ENCODE data around the gene GMDS. TPM values are rescaled to one million over a fixed set of nuclear protein-coding genes. Genes with fewer than 3 reads are reported as not detected.
A peak's percentile ranks its signal among the peaks of the same experiment; 100 is the strongest.

GMDS gene
- total RNA-seq, 1 donor from 2014 or later: 30.1 TPM

GRCh38 chr6:1586861-1587450, 658.4 kb downstream of the GMDS start:
- no peaks in the 10 kb centered on the region for H3K4me1 Mint-ChIP-seq
- TF ChIP-seq CTCF (IDR thresholded peaks at IDR 0.05): no peak
- no peaks in the 10 kb centered on the region for H3K36me3 Mint-ChIP-seq (ENCODE audit: low read depth)
- CTCF ChIA-PET: no interaction called here
- no peak overlapping the region for H3K4me3 Mint-ChIP-seq
- H3K27me3 Mint-ChIP-seq: peaks cover 19% of the 10 kb centered on the region
- no peak for DNase-seq
- H3K9me3 Mint-ChIP-seq: no peaks in the 10 kb centered on the region
- no peak for ATAC-seq (ENCODE audit: low read depth)
- POLR2A ChIA-PET: no interaction called here
- no peak overlapping the region for H3K27ac Mint-ChIP-seq
- intact Hi-C loops (cut with micrococcal nuclease): no loop called here

DNA sequence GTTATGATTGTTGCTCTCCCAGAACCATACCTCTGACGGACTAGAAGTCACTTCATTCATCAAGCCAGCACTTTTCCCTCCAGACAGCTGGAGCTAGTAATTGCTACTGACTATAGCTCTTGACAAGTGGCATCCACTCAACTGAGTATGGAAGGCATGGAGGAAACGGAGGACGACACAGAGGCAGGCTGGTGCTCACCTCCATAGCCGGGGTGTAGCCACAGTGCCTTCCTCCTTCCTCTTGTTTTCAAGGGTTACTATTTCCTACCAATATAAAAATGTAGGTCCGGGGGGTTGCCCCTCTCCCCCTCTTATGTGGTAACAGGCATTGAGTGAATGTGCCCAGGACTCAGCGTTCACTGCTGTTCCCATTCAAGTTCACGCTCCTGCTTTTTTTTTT, 659.1 kb downstream of the GMDS start:
- Mint-ChIP-seq H3K27ac (no peak overlapping the region), H3K9me3 (no peaks in the 10 kb centered on the region), H3K36me3 (ENCODE audit: low read depth) (no peaks in the 10 kb centered on the region), H3K4me3 (no peak overlapping the region), H3K4me1 (no peaks in the 10 kb centered on the region), H3K27me3 (peaks cover 19% of the 10 kb centered on the region)
- intact Hi-C loops (cut with micrococcal nuclease): no loop called here
- no peak for ATAC-seq (ENCODE audit: low read depth)
- no peak for TF ChIP-seq CTCF (IDR thresholded peaks at IDR 0.05)
- no peak for DNase-seq
- CTCF ChIA-PET: interaction anchor here (0.8 kb wide), 1 partner anchor 10 kb away, joined by 3 read pairs; no protein-coding TSS in a partner anchor
- POLR2A ChIA-PET: no interaction called here

- intact Hi-C loops (cut with micrococcal nuclease): no loop called here
- Mint-ChIP-seq H3K36me3 (ENCODE audit: low read depth) (no peaks in the 10 kb centered on the region), H3K9me3 (no peaks in the 10 kb centered on the region), H3K4me3 (no peak overlapping the region), H3K4me1 (no peaks in the 10 kb centered on the region), H3K27me3 (peaks cover 19% of the 10 kb centered on the region), H3K27ac (no peak overlapping the region)
- ChIA-PET POLR2A (no interaction called here), CTCF (interaction anchor here (0.8 to 1.1 kb wide), 2 partner anchors 8 to 10 kb away, joined by 3 read pairs; no protein-coding TSS in a partner anchor)
- ATAC-seq (ENCODE audit: low read depth): no peak
- DNase-seq: no peak
- TF ChIP-seq CTCF (IDR thresholded peaks at IDR 0.05): no peak
Observed at GRCh38 chr6:1585669-1586049, 659.7 kb downstream of the GMDS start.

DNA sequence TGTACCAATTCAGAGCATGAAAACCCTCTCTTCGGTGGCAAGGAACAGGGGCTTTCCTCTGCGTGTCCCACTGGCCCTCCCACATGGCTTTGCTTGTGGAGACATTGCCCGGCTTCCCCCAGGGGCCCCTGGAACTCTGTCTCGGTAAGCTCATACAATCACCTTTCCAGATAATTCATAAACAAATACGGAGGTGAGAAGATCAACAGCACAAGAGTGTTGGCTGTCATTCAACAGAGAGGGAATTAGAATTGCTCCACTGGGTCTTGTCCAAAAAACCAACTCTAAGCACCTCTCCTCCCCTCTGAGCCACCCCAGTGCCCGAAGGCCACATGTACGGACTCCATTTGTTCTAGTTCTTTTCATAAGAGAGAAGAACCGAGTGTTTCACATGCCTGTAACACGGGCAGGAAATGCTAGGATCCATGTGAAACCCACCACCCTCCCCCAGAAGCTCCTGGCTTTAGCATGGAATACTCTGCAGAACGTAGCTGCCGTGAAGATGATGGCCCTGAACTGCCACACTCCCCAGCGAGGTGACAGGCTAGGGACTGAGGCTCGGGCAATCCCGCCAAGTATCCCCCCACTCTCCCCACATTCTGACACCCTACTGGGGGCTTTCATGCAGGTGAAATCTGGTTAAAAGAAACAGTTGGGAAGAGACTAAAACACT, 660.3 kb downstream of the GMDS start:
- intact Hi-C loops (cut with micrococcal nuclease): no loop called here
- H3K27ac Mint-ChIP-seq: peak overlapping the region; percentile 3
- ATAC-seq (ENCODE audit: low read depth) (no peak), DNase-seq (no peak)
- H3K36me3 Mint-ChIP-seq (ENCODE audit: low read depth): no peaks in the 10 kb centered on the region
- no peaks in the 10 kb centered on the region for H3K9me3 Mint-ChIP-seq
- no peaks in the 10 kb centered on the region for H3K4me1 Mint-ChIP-seq
- ChIA-PET CTCF (interaction anchor here (1.1 kb wide), 1 partner anchor 9 kb away, joined by 3 read pairs; no protein-coding TSS in a partner anchor), POLR2A (no interaction called here)
- H3K27me3 Mint-ChIP-seq: peaks cover 19% of the 10 kb centered on the region
- no peak for TF ChIP-seq CTCF (IDR thresholded peaks at IDR 0.05)
- H3K4me3 Mint-ChIP-seq: no peak overlapping the region

DNA sequence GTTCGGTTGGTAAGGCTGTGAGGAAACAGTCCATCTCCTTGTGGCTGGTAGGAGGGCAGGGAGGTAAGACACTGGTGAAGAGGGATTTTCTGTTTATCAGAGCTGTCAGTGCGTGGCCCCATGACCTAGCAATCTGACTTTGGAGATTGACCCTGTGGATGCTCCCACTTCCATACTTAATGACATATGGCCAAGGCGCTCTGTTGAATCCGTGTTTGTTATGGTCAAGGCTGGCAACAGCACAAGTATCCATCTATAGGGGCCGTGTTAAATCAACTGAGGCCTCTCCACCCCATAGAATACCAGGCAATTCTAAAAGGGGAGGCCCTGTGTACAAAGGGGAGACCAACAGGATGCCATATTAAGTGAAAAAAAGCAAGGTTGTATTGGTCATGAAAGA, 661.3 kb downstream of the GMDS start:
- H3K9me3 Mint-ChIP-seq: no peaks in the 10 kb centered on the region
- ATAC-seq (ENCODE audit: low read depth) (no peak), DNase-seq (no peak)
- no peak overlapping the region for H3K27ac Mint-ChIP-seq
- H3K4me3 Mint-ChIP-seq: no peak overlapping the region
- intact Hi-C loops (cut with micrococcal nuclease): no loop called here
- POLR2A ChIA-PET: no interaction called here
- CTCF ChIA-PET: no interaction called here
- H3K36me3 Mint-ChIP-seq (ENCODE audit: low read depth): no peaks in the 10 kb centered on the region
- H3K4me1 Mint-ChIP-seq: no peaks in the 10 kb centered on the region
- TF ChIP-seq CTCF (IDR thresholded peaks at IDR 0.05): no peak
- H3K27me3 Mint-ChIP-seq: peaks cover 14% of the 10 kb centered on the region
